NCI-H526 treated with DMSO at 0.1 percent for 48 hours (cell line): ENCODE measurements around the gene AFF3.
"Not testable (repeated sequence)": the region's sequence is repeated elsewhere in the genome, so short reads cannot be mapped to it uniquely, and the experiment has no call there.

Experiments
- DNase-seq: peaks from one replicate; lab custom pipeline; 2025; lab: John Stamatoyannopoulos, UW

AFF3 gene

DNA sequence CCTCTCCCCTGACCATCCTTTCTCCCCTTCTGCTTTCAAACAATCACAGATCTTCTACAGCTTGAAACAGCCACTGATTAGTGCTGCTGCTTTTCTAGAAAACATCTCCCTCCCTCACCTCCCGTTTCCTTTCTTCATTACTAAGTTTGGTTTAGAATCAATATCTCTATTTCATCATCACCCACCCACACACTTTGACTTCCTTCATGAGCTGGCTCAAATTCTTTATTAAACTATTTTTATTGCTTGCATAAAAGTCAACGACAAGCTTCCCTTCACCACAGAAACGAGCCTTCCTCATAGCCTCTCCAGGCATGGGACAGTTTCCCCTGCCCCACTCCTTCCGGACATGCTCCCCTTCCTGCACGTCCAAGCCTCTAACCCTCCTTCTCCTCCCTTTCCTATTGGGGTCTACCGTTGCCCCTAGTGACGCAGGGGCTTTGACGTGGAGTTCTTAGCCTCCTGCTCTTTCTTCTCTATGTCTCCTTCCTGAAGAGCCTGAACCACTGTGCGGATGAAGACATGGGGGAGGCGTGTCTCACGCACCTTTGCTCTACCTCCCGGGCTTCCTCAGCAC, 172.0 kb downstream of the AFF3 start:
- no peak for DNase-seq

DNA sequence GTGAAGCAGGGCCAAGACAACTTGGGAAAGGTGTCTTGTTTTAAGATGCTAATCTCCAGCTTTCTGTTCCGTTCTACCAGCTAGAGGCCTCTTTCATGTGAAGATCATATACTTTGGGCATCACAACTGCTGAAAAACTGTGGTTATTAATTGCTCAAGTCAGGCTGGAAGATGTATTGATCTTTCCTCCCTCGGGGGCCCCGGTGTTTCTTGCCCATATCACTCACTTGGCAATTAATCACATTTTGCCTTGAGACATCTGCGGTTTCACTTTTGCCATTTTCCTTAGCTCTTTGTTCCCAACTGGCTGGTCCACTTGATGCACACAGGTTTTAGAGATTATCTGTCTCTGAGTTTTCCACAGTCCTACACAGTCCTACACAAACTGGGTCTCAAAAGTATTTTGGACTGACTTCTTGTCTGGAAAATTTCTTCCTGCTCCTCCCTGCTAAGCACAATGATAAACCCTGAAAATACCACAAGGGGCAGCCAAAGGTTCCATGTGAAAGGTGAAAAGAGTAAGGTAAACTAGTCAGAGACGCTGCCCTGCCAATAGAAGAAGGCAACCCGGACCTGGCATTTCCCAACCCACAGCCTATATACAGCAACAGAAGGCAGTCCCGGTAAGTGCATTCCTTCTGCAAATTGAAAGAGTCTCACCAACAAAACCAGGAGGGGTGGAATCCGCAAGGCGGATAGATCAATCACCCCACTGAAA, 181.0 kb downstream of the AFF3 start:
- no peak for DNase-seq

DNA sequence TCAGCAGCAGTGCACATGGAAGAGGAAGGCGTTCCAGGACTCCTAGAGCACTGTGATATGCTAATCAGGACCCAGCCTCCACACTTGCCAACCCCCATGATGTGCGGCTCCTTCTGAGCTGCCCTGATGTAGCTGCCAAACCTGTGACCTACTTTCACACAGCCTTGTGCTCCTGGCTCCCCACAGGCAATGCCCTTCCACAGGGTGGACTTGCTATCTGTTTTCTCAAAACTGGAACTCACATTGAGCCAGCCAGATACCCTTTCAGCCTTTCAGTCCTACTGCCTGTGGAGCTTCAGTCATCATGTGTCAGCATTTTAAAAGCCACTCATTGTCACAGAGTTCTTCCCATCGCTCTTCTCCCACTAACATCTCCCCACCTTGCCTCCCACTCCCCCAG, 181.6 kb downstream of the AFF3 start:
- DNase-seq: no peak

DNA sequence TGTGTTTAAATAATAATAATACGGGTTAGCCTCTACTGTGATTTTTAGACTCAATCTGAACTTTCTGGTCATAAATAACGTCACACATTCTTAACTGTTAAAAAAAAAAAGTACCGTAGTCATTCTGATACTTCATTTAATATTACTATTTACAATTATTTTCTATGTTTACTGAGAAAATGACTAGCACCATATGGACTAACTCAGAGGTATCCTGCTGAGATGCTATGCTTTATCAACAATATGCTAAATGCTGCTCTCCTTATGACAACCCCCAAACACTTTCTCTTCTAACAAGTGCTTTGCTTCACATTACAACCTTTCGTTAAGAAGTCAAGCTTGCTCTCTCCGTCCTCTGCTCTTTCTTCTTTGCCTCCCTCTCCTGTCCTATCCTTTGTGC, 182.1 kb downstream of the AFF3 start:
- DNase-seq: no peak

DNA sequence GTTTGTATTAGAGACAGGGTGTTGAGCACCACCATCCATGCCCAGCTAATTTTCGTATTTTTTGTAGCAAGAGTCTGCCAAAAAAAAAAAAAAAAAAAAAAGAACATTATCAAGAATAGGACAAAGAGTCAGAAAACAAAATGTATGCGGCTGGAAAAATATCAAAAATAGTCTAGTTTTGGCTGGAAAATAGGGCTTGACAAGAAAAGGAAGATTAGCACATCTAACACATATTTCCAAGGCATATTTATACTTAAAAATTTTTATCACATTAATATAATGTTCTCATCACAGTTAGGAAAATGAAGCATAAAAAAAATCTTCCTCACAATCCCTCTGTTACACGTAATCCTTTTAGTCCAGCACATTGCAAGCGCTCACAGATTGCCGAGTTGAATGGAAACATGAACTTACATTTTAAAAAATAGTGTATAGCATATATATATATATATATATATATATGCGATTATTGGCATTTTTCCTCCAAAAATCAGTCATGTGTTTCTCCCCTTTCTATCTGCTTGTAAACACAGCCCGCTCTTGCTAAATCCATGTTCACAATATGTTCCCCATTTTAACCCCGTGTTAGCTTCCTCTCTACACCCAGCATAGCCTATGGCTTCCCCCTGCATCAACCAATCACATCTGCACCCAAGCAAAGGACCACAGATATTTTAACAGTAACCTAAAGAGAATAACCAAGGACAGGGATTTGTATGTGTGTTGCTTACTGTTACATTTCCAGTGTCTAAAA, 183.0 kb downstream of the AFF3 start:
- no peak for DNase-seq

DNA sequence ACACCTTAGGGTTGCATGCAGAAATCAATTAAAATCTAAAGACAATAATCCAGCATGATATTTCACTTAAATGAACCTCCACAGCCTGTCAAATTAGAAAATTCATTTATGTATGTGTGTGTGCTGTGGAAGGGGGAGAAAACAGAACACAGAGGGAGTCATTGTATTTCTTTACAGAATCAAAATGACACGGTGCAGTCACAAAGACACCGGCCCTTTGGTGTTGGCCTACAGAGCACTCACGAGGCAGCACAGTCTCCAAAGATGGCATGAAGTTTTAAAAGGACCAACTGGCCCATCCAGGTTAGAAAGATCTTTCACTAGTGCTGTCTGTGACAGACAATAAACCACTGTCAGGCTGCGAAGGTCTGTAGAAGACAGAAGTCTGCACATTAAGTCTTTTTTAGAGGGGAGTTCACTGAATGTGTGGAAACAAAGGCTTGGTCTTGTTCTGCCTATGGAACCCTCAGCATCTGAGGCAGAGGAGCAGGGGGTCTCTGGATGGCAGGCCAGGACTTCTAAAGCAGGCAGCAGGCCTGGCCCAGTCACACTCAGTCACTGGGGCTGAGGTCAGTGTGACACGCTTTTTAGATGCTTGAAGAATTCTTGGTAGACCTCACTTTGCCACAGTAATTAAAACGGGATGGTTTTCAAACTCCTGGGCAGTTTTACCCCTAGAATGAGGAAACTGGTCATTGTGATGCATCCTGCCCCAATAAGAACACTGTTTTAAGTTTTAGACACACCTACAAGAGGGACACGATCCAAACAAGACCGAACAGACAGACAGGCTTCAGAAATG, 184.9 kb downstream of the AFF3 start:
- DNase-seq: no peak

DNA sequence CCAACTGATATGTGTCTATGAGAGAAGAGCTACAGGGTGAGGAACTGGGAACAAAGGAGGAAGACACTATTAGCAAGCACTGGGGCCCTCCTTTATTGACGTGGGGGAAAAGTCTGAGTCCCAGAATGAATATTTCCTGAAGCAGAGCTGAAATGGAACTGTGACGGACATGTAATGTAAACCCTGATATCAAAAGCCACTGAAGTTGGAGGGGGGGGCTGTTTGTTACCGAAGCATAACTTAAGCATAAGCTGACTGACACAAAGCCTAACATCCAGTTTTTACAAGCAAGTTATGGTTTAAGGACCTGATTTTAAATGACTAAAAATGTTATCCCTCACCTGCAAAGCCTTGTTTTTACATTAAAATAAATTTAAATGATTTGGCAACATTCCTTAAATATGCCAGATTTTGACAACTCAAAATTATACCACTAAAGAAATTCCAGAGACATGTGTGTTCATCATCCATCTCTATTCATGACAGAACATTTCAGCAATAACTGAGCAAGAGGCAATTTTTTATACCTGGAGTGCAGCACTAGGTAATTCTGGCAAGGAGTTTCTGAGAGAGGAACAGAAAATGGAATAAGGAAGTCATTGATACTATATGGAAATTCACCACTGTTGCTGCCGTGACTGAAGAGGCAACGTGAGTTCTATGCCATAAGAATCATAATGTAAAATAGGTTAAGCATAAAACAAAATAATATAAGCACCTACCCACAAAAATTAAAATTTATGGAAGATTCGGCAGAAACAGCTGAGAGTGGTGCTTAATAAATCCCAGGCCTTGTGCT, 186.0 kb downstream of the AFF3 start:
- DNase-seq: no peak

DNA sequence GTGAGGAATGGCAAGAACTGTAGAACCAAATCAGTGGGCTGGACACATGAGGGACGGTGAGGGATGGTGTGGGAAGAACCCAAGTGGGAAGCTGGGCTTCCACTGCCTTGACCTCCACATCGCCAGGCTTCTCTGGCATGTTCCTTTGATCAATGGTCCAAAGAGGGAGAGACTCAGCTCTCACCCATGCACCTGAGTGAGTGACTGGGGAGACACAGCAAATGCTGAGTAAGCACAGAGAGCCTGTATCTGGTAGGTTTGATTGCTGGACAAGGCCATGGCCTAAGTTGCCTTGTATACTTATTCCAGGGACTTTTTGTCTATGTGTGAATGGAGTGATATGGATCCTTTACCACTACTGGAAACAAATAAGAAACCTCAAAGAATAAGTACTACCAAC, 188.6 kb downstream of the AFF3 start:
- DNase-seq: no peak

DNA sequence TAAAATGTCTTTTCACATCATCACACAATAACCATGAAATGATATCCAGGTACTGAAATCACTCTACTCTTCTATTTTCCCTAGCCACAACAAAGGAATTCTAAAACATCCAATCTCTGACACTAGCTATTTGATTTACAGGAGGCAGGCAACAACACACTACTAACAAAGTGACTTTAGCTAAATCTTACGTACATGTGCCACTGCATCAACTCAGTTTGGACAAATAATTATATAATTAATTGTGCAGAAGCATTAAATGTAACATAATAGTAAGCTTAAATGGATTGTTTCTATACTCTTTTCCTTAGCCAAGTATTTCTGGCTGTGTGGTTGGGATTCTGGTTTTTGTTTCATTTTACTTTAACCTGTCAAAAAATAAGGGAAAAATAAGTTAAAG, 192.4 kb downstream of the AFF3 start:
- DNase-seq: no peak

DNA sequence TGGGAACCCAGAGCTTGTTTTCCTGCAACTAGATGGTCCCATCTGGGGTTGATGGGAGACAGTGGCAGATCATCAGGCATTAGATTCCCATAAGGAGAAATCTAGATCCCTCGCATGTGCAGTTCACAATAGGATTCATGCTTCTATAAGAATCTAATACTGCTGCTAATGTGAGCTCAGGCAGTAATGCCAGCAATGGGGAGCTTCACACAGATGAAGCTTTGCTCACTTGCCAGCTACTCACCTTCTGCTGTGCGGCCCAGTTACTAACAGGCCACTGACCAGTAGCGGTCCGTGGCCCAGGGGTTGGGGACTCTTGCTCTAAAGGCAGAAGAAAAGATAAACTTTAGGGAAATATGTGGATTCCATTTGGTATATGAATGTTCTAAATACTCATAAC, 192.9 kb downstream of the AFF3 start:
- no peak for DNase-seq

DNA sequence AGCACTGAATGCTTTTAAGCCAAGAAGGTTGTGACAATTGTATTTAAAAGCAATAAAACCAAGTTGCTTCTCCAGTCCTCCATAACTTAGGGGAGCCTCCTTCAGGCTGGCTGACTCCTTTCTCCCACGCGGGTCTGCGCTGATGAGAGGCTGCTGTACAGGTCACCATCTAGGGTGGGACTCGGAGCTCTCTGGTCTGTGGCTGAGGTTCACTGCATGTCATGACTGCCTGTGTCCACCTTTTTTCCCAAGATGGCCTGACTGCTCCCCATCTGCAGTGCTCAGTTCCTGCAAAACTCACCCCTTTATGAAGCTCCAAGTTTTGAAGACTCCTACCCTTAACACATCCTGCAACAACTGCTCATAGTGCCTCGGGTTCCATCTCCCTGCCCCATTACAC, 194.4 kb downstream of the AFF3 start:
- no peak for DNase-seq

DNA sequence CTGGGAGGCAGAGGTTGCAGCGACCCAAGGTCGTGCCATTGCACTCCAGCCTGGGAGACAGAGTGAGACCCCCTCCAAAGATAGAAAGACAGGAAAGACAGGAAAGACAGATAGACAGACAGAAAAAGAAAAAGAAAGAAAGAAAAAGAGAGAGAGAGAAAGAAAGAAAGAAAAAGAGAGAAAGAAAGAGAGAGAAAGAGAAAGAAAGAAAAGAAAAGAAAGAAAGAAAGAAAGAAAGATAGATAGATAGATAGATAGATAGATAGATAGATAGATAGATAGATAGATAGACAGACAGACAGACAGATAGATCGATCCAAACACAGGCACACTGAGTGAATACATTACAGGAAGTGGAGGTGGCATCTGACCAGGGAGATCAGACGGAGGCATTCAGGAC, 195.0 kb downstream of the AFF3 start:
- DNase-seq: not testable (repeated sequence)

DNA sequence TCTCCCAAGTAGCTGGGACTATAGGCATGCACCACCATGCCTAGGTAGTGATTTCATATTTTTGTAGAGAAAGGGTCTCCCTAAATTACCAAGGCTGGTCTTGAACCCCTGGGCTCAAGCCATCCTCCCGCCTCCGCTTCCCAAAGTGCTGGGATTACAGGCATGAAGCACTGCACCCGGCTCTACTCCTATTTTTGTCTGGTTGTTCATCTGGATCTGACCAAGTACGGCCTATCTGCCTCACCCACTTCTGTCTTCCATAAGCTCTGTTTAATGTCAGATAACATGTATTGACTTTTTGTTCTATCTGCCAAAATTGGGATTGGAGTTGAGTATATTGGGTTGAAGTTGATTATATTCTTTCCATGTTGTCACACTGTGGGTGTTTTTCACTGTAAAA, 198.4 kb downstream of the AFF3 start:
- no peak for DNase-seq

DNA sequence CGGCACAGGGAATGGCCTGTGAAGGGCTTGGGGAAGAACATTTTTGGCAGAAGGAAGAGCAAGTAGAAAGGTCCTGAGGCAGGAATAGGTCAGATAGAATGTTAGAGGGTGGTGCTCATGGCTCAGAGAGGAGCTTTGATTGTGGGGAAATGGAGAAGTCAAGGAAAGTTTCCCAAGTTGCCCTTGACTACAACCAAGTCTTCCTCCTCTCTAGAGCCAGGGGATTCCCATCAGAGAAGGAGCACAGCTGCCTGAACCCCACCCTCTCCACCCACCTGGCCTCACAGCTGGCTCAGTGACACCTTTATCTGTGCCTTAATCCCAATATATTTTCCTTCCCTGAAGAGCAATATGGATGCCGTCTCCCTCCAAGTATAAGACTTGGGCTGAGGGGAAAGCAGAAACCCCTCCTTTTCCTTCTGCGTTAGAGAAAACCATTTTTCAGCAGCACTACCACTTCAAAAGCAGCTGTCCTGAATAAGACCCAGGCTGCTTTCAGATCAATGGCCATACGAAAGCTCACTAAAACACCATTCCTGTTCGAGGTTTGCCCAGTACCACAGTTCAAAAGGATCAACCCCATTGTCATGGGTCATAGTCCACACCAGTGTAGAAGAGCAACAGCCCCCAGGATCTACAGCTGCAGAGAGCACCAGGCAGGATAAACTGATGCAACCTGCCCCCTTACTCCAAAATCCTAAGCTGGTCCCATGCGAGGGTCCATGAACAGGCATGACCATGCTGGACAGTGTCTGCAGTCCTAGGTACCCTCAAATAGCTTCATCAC, 199.6 kb downstream of the AFF3 start:
- no peak for DNase-seq

DNA sequence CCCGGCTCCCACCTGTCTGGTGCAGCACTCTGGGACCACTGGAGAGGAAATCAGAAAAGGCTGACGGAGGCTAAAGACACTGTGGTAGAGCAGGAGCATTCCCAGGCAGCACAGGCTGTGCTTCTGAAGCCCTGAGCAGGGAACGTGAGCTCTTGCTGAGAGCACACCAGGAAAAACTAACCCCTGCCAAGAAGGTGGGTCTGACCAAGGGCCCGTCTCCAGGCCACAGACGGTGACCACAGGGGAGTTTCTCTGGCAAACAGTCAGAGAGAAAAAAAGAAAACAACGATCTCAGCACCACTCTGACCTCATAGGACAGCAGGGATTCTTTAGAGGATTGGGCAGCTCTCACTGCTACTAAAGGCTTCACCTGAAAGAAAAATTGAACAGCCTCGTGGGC, 201.4 kb downstream of the AFF3 start:
- DNase-seq: no peak

DNA sequence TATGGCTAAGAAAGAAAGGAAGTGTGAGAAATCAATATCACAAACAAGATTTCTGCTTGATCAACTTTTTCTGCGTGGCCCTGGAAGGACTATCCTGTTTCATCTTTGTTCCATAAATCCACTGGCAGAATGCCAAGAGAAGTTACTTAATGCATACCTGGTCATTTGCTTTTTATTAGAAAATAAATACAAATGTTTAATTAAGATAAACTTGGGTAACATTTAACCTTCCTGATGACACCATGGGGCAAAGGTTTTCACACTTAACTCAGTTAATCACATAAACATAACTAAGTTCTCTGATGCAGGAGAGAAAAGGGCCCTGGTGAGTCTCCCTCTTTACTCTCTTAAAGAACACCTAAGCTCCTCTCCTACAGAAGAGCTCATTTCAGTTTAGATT, 203.3 kb downstream of the AFF3 start:
- DNase-seq: no peak

DNA sequence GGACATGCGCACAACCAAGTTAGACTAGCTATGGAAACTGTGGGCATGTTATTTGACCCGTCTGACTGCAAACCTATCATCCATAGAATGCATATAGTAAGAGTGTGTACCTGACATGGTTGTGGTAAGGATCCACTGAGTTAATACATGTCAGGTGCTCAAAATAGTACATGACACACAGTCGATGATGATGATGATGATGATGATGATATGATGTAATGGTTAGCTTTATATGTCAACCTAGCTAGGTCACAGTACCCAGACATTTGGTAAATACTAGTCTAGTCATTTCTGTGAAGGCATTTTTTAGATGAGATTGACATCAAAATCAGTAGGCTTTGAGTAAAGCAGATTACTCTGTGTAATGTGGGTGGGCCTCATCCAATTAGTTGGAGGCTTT, 204.1 kb downstream of the AFF3 start:
- no peak for DNase-seq

DNA sequence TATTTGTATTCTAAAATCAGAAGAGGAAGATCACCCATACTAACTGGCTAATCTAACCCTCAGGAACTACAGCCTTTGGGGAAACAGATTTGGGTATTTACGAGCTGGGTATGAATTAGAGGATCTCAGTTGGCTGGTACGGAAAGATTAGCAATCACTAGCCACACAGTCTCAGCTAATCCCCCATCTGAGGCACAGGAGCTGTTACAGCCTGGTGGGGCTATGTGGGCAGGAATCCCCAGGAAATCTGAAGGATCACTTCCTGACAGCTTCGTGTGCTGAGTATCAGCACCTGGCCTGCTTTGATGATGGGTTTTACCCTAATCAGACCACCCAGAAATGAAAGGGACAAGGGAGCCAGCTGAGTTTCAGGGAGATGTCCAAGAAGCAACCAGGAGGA, 206.3 kb downstream of the AFF3 start:
- DNase-seq: no peak

DNA sequence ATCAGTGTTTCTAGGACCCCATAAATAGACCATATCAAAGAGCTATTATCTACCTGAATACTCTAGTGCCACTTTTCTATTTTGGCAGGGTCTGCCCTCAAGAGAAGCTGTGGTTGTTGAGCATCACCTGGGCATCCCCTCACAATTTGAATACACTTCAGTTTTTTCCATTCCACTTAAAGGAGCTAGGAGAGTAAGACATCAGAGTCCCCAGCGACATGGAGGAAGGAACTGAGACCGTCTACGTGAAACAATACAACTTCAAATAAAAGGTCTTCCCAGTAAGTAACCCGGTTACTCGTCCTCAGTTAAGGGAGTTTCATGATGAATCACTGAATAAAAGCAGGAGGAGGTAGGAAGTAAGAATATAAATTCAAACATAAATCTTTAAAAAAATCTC, 206.7 kb downstream of the AFF3 start:
- no peak for DNase-seq

DNA sequence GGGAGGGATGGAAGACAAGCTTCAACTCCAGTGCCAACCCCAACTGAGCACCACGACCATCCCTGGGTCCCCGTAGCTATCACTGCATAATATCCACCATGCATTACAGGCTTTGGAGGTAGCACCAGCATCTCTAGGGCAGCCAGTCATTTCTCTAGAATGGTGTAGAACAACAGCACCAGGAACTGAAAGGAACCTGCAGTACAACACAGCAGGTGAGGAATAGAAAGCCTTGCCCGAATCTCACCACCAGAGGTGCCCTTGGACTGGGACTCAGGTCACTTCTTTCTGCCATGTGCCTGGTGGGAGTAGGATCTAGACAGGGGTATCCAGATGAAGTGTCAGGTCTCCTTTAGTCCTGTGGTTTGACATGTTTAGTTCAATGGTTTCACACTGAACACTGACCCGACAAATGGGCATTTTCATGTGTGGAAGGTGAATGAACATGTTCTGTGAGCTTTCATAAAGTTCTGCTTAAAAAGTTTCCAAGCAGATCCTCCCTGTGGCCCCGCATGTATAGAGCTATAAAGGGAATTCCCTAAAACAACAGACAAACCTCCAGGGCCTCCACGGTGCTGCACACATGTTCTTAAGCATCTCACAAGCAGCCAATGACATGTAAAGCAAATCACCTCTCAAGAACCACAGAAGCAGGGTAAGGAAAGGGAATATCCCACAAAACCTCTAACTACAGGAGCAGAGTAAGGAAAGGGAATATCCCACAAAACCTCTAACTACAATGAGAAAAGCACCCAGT, 208.3 kb downstream of the AFF3 start:
- no peak for DNase-seq
